Measurements from ENCODE around the gene SMYD3.
"Not testable (repeated sequence)": the region's sequence is repeated elsewhere in the genome, so short reads cannot be mapped to it uniquely, and the experiment has no call there.

SMYD3 gene

GRCh38 chr1:246404078-246404477 lies 103.0 kb downstream of the SMYD3 start:
- DNase-seq: no peak

- no peak for DNase-seq
These were observed 108.8 kb downstream of the SMYD3 start for GRCh38 chr1:246398126-246398813.

GRCh38 chr1:246397046-246397445 lies 110.0 kb downstream of the SMYD3 start:
- DNase-seq: no peak

- DNase-seq: no peak
These were observed 110.8 kb downstream of the SMYD3 start for GRCh38 chr1:246396322-246396721.

- no peak for DNase-seq
These were observed 113.0 kb downstream of the SMYD3 start for GRCh38 chr1:246394121-246394520.

GRCh38 chr1:246390855-246391254 lies 116.2 kb downstream of the SMYD3 start:
- DNase-seq: no peak

GRCh38 chr1:246384616-246385015 lies 122.5 kb downstream of the SMYD3 start:
- DNase-seq: no peak

- no peak for DNase-seq
These were observed 123.3 kb downstream of the SMYD3 start for GRCh38 chr1:246383791-246384190.

- no peak for DNase-seq
These were observed 123.9 kb downstream of the SMYD3 start for GRCh38 chr1:246383239-246383589.

GRCh38 chr1:246382589-246383238 lies 124.4 kb downstream of the SMYD3 start:
- DNase-seq: no peak

GRCh38 chr1:246381452-246381851 lies 125.6 kb downstream of the SMYD3 start:
- DNase-seq: no peak

GRCh38 chr1:246377625-246378153 lies 129.4 kb downstream of the SMYD3 start:
- no peak for DNase-seq

GRCh38 chr1:246373828-246374569 lies 133.1 kb downstream of the SMYD3 start:
- DNase-seq: no peak

GRCh38 chr1:246372559-246372958 lies 134.5 kb downstream of the SMYD3 start:
- no peak for DNase-seq

GRCh38 chr1:246367041-246367440 lies 140.0 kb downstream of the SMYD3 start:
- DNase-seq: no peak

- DNase-seq: no peak
These were observed 141.4 kb downstream of the SMYD3 start for GRCh38 chr1:246365708-246366107.

- DNase-seq: no peak
These were observed 142.6 kb downstream of the SMYD3 start for GRCh38 chr1:246364415-246364941.

- DNase-seq: not testable (repeated sequence)
These were observed 150.0 kb downstream of the SMYD3 start for GRCh38 chr1:246357014-246357598.

GRCh38 chr1:246355411-246356230 lies 151.5 kb downstream of the SMYD3 start:
- no peak for DNase-seq

GRCh38 chr1:246351721-246352120 lies 155.4 kb downstream of the SMYD3 start:
- no peak for DNase-seq

GRCh38 chr1:246350745-246351144 lies 156.3 kb downstream of the SMYD3 start:
- no peak for DNase-seq

- no peak for DNase-seq
These were observed 163.1 kb downstream of the SMYD3 start for GRCh38 chr1:246343937-246344336.

Data from activated gamma-delta T cell treated with Interleukin-2 at 50 U/mL for 16 hours (primary cell).